ENCODE measurements around the gene NFX1. TPM values are rescaled to one million over a fixed set of nuclear protein-coding genes. Genes with fewer than 3 reads are reported as not detected.
"Not testable (repeated sequence)": the region's sequence is repeated elsewhere in the genome, so short reads cannot be mapped to it uniquely, and the experiment has no call there.

Gene NFX1
- total RNA-seq, 1 donor from 2014 or later: 31.4 TPM

DNA sequence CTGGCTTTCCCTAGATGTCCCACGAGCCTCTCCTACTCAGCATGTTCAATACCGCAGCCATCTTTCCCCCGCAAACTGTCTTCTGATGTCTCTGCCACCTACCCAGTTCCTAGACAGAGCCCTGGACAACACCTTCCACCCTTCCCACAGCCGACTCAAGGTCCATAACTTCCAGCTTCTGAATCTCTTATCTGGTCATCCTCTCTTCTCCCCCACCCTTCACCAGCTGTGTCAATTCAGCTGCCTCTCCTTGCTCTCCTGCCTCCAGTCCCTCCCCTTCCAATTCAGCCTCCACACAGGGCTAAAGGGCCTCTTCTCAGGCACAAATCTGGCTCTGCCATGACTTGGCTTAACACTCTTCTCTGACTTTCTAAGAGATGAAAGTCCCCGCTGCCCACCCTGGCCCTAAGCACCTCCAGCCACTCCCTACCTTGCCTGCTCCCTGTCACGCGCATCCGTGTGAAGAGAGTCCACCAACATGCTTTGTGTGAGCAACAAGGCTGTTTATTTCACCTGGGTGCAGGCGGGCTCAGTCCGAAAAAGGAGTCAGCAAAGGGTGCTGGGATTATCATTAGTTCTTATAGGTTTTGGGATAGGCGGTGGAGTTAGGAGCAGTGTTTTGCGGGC, 86.9 kb downstream of the NFX1 start:
- Histone ChIP-seq H3K4me3 (no peak overlapping the region), H3K27me3 (ENCODE audit: low read depth) (no peaks in the 10 kb centered on the region), H3K27ac (replicated peaks) (no peak overlapping the region), H3K9me3 (replicated peaks) (no peaks in the 10 kb centered on the region), H3K4me1 (peaks cover 43% of the 10 kb centered on the region), H3K36me3 (no peaks in the 10 kb centered on the region)
- TF ChIP-seq, protein P1, sequence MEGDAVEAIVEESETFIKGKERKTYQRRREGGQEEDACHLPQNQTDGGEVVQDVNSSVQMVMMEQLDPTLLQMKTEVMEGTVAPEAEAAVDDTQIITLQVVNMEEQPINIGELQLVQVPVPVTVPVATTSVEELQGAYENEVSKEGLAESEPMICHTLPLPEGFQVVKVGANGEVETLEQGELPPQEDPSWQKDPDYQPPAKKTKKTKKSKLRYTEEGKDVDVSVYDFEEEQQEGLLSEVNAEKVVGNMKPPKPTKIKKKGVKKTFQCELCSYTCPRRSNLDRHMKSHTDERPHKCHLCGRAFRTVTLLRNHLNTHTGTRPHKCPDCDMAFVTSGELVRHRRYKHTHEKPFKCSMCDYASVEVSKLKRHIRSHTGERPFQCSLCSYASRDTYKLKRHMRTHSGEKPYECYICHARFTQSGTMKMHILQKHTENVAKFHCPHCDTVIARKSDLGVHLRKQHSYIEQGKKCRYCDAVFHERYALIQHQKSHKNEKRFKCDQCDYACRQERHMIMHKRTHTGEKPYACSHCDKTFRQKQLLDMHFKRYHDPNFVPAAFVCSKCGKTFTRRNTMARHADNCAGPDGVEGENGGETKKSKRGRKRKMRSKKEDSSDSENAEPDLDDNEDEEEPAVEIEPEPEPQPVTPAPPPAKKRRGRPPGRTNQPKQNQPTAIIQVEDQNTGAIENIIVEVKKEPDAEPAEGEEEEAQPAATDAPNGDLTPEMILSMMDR (IDR thresholded peaks at IDR 0.05; ENCODE audit: borderline replicate concordance): no peak
- no peak for DNase-seq
- intact Hi-C loops (cut with micrococcal nuclease): no loop called here

DNA sequence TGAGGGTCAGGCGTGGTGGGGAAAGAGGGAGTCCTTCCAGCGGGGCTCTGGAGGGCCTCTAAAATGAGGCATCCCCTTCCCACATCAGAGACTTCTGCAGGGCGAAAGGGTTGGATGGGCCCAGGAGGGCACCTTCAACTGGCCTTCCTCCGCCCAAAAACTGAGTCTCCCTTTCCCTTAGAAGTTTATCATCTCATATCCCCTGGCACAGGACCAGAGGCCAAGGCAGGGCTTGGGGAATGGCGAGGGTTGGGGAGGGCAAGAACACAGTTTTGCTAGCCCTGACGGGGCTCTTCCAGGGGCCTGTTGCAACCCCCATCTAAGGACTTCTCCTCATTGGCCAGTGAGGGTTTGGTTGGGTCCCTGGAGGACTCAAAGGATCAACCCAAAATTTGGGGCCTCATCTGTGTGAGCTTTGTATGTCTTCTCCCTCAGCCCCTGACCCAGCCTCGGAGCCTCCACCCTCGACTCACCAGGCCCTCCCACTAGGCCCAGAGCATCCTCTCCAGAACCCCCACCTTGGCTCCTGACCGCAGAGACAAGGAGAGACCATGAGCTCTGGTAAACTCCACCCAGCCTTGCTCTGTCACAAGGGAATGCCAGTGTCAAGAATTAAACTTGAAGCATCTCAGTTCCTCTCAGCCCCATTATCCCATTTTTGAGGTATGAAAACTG, 87.9 kb downstream of the NFX1 start:
- intact Hi-C loops (cut with micrococcal nuclease): no loop called here

GRCh38 chr9:33379666-33380389, 89.5 kb downstream of the NFX1 start:
- H3K36me3 ChIP-seq: peaks cover 7% of the 10 kb centered on the region
- TF ChIP-seq, protein P1 (IDR thresholded peaks at IDR 0.05; ENCODE audit: borderline replicate concordance): no peak
- no peak overlapping the region for H3K4me3 ChIP-seq
- DNase-seq: no peak
- peaks cover 40% of the 10 kb centered on the region for H3K4me1 ChIP-seq
- intact Hi-C loops (cut with micrococcal nuclease): no loop called here
- no peaks in the 10 kb centered on the region for H3K9me3 ChIP-seq (replicated peaks)
- H3K27me3 ChIP-seq (ENCODE audit: low read depth): no peaks in the 10 kb centered on the region
- peak overlapping the region; percentile 76 for H3K27ac ChIP-seq (replicated peaks)

More for the DNA sequence above, 87.9 kb downstream of the NFX1 start:
- H3K9me3 ChIP-seq (replicated peaks): no peaks in the 10 kb centered on the region
- no peak for DNase-seq
- no peaks in the 10 kb centered on the region for H3K27me3 ChIP-seq (ENCODE audit: low read depth)
- no peak overlapping the region for H3K27ac ChIP-seq (replicated peaks)
- H3K4me3 ChIP-seq: no peak overlapping the region
- peaks cover 43% of the 10 kb centered on the region for H3K4me1 ChIP-seq
- TF ChIP-seq, protein P1 (IDR thresholded peaks at IDR 0.05; ENCODE audit: borderline replicate concordance): no peak
- H3K36me3 ChIP-seq: no peaks in the 10 kb centered on the region

DNA sequence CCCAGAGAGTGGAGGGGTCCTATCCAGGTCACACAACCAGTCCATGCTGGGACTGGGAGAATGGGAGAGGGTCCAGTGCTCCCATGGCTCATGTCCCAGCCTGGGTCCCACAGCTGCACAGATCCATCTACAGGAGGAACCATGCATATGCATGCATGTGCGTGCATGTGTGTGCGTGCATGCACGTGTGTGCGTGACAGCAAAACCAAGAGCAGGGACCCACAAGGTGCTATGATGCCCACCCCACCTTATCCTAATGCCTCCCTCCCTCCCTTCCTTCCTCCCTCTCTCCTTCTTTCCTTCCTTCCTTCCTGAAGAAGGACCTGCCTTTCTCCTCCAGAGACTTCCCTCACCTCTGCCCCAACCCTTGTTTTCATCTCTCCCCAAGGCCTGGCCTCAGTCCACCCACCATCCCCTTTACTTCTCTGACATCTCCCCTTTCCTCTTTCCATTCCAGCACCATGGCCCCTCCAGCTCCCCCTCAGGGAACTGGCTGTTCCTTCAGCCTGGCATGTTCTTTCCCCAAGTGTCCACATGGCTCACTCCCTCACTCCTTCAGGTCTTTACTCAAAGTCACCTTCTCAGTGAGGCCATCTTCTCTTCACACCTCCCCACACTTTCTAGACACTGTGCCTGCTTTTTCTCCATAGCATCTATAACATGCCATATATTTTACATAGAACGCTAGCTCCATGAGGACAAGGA, 90.2 kb downstream of the NFX1 start:
- TF ChIP-seq, protein P1 (IDR thresholded peaks at IDR 0.05; ENCODE audit: borderline replicate concordance): no peak
- no peaks in the 10 kb centered on the region for H3K27me3 ChIP-seq (ENCODE audit: low read depth)
- intact Hi-C loops (cut with micrococcal nuclease): no loop called here
- H3K9me3 ChIP-seq (replicated peaks): no peaks in the 10 kb centered on the region
- peaks cover 11% of the 10 kb centered on the region for H3K36me3 ChIP-seq
- no peak overlapping the region for H3K4me3 ChIP-seq
- peaks cover 33% of the 10 kb centered on the region for H3K4me1 ChIP-seq
- H3K27ac ChIP-seq (replicated peaks): peak overlapping the region; percentile 76
- no peak for DNase-seq

GRCh38 chr9:33381231-33381791, 91.0 kb downstream of the NFX1 start:
- TF ChIP-seq, protein P1 (IDR thresholded peaks at IDR 0.05; ENCODE audit: borderline replicate concordance): no peak
- H3K27me3 ChIP-seq (ENCODE audit: low read depth): no peaks in the 10 kb centered on the region
- H3K9me3 ChIP-seq (replicated peaks): no peaks in the 10 kb centered on the region
- intact Hi-C loops (cut with micrococcal nuclease): no loop called here
- peak overlapping the region; percentile 76 for H3K27ac ChIP-seq (replicated peaks)
- no peak overlapping the region for H3K4me3 ChIP-seq
- no peak for DNase-seq
- H3K4me1 ChIP-seq: peaks cover 30% of the 10 kb centered on the region
- H3K36me3 ChIP-seq: peaks cover 16% of the 10 kb centered on the region

GRCh38 chr9:33382397-33382796, 92.1 kb downstream of the NFX1 start:
- H3K27me3 ChIP-seq (ENCODE audit: low read depth); H3K9me3 ChIP-seq (replicated peaks); DNase-seq; intact Hi-C loops (cut with micrococcal nuclease); H3K4me3 ChIP-seq: not testable (repeated sequence)
- peaks cover 38% of the 10 kb centered on the region for H3K4me1 ChIP-seq
- H3K36me3 ChIP-seq: peaks cover 16% of the 10 kb centered on the region
- H3K27ac ChIP-seq (replicated peaks): peak overlapping the region; percentile 76

DNA sequence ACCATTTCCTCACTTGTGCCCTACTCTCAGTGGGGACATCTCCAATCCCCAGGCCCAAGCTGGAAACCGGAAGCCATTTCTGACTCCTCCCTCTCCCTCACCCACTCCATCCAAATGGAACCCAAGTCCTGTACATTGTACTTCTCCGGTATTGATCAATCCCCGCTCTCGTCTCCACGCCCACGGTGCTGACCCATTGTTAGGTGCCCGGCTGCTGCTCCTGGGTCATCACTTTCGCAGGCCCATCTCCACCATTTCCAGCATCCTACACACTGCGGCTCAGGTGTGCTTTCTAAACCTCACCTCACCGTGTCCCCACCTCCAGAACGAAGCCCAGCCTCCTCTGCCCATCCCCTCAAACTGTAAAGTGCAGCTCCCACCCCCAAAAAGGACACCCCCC, 93.1 kb downstream of the NFX1 start:
- H3K9me3 ChIP-seq (replicated peaks); H3K27me3 ChIP-seq (ENCODE audit: low read depth); intact Hi-C loops (cut with micrococcal nuclease); H3K27ac ChIP-seq (replicated peaks); H3K4me3 ChIP-seq; DNase-seq: not testable (repeated sequence)
- Histone ChIP-seq H3K36me3 (peaks cover 16% of the 10 kb centered on the region), H3K4me1 (peaks cover 48% of the 10 kb centered on the region)
